HG03558 (cell line): ENCODE data around the gene HBE1.

ENCODE experiments used
- ATAC-seq: cut with Tn5 transposase; IDR thresholded peaks from one replicate; pipeline ENCODE4 v1.9.1; 2021; ENCODE audit warnings: moderate number of reproducible peaks; ENCODE audit not compliant: unreplicated experiment; ENCODE audit errors: extremely low read depth

The HBE1 gene

GRCh38 chr11:5238486-5238885 lies 31.3 kb downstream of the HBE1 start:
- ATAC-seq, result no peak

GRCh38 chr11:5237420-5237819 lies 32.3 kb downstream of the HBE1 start:
- no peak for ATAC-seq

GRCh38 chr11:5235364-5236095 lies 34.2 kb downstream of the HBE1 start:
- no peak for ATAC-seq

- peak; percentile 68 for ATAC-seq
These were observed 35.3 kb downstream of the HBE1 start, which contains the start of gene HBD for GRCh38 chr11:5234381-5234834. Gene HBD, minus strand, starts transcription at chr11:5234483. Its CDS starts 50 bp downstream, at chr11:5234433.

- ATAC-seq, result no peak
These were observed 36.4 kb downstream of the HBE1 start for GRCh38 chr11:5233307-5233706.

- ATAC-seq, result no peak
These were observed 36.9 kb downstream of the HBE1 start for GRCh38 chr11:5232821-5233220.

GRCh38 chr11:5232176-5232575 lies 37.6 kb downstream of the HBE1 start:
- no peak for ATAC-seq

GRCh38 chr11:5231111-5231510 lies 38.6 kb downstream of the HBE1 start:
- ATAC-seq, result no peak

GRCh38 chr11:5230266-5230665 lies 39.5 kb downstream of the HBE1 start:
- ATAC-seq, result no peak

GRCh38 chr11:5229796-5230195 lies 39.9 kb downstream of the HBE1 start:
- no peak for ATAC-seq

GRCh38 chr11:5229356-5229755 lies 40.4 kb downstream of the HBE1 start:
- no peak for ATAC-seq

GRCh38 chr11:5228124-5228523 lies 41.6 kb downstream of the HBE1 start:
- ATAC-seq, result no peak

GRCh38 chr11:5227681-5228080 lies 42.1 kb downstream of the HBE1 start:
- ATAC-seq, result no peak

- ATAC-seq, result no peak
These were observed 42.9 kb downstream of the HBE1 start, which contains the start of gene HBB for GRCh38 chr11:5226732-5227310. Gene HBB, minus strand, starts transcription at chr11:5227071. Its CDS starts 50 bp downstream, at chr11:5227021.

GRCh38 chr11:5225480-5225871 lies 44.3 kb downstream of the HBE1 start:
- no peak for ATAC-seq

GRCh38 chr11:5224538-5225479 lies 44.9 kb downstream of the HBE1 start:
- ATAC-seq, result no peak

- ATAC-seq, result no peak
These were observed 46.1 kb downstream of the HBE1 start for GRCh38 chr11:5223686-5224085.

GRCh38 chr11:5223146-5223545 lies 46.6 kb downstream of the HBE1 start:
- no peak for ATAC-seq
